ENCODE measurements around the gene CFAP57. TPM values are rescaled to one million over a fixed set of nuclear protein-coding genes. Genes with fewer than 3 reads are reported as not detected.

CFAP57 gene
- total and polyA plus RNA-seq, 2 donors (not counting 1 experiment from before 2014, with no cell fraction given), result 0.07 to 0.44 TPM

DNA sequence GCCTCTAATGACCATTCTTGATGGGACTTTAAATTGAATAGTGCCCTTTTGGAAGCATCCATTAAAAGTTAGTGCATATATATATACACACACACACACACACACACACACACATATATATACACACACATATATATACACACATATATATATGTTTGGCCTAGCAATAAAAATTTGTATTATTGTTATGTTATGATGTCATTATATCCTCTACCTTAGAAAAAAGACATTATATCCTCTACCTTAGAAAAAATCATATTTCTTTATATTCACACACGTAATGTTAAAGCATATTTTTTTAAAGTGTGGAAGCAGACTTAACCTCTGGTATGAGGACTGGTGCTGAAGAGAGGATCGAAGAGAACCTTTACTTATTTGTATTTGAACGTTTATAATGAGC lies 43.3 kb upstream of the CFAP57 start:
- H3K9me3 ChIP-seq (ENCODE audit: control extremely low read depth in 1 of 3, control insufficient read depth in 2 of 3, insufficient read depth in 1 of 3, low read length in 2 of 3), result peaks cover 0 to 1% (median 0%) of the 10 kb centered on the region in 3 donors
- Mint-ChIP-seq H3K4me1 (no peaks in the 10 kb centered on the region), H3K9me3 (ENCODE audit: insufficient read depth) (no peaks in the 10 kb centered on the region), H3K27me3 (peaks cover 26% of the 10 kb centered on the region), H3K4me3 (no peak overlapping the region), H3K27ac (no peak overlapping the region)
- ATAC-seq (ENCODE audit: low read depth), result no peak
- no peaks in the 10 kb centered on the region for H4K20me1 ChIP-seq (ENCODE audit: control insufficient read depth, insufficient read depth, low read length, poor library complexity, severe bottlenecking)
- no peak overlapping the region for H3K27ac ChIP-seq (ENCODE audit: low read length in 2 of 2)
- no peak overlapping the region for H3K4me3 ChIP-seq (ENCODE audit: control extremely low read depth in 1 of 5, extremely low read depth in 1 of 5, insufficient read depth in 1 of 5, low read depth in 2 of 5, low read length in 4 of 5)
- peaks cover 0 to 12% (median 10%) of the 10 kb centered on the region in 4 experiments for H3K27me3 ChIP-seq (replicated peaks in 1 of 4; ENCODE audit: control extremely low read depth in 1 of 4, control insufficient read depth in 3 of 4, insufficient read depth in 4 of 4, low read length in 3 of 4)
- no peak overlapping the region for H3K9ac ChIP-seq (ENCODE audit: low read length)
- POLR2A ChIA-PET, result no interaction called here
- whole genome bisulfite sequencing (ENCODE audit: insufficient coverage), result no CpG with 5 or more reads among the region's 3 CpGs
- no peak for DNase-seq
- TF ChIP-seq, protein P1, sequence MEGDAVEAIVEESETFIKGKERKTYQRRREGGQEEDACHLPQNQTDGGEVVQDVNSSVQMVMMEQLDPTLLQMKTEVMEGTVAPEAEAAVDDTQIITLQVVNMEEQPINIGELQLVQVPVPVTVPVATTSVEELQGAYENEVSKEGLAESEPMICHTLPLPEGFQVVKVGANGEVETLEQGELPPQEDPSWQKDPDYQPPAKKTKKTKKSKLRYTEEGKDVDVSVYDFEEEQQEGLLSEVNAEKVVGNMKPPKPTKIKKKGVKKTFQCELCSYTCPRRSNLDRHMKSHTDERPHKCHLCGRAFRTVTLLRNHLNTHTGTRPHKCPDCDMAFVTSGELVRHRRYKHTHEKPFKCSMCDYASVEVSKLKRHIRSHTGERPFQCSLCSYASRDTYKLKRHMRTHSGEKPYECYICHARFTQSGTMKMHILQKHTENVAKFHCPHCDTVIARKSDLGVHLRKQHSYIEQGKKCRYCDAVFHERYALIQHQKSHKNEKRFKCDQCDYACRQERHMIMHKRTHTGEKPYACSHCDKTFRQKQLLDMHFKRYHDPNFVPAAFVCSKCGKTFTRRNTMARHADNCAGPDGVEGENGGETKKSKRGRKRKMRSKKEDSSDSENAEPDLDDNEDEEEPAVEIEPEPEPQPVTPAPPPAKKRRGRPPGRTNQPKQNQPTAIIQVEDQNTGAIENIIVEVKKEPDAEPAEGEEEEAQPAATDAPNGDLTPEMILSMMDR (IDR thresholded peaks at IDR 0.05), result no peak
- TF ChIP-seq EZH2 (IDR thresholded peaks at IDR 0.05; ENCODE audit: borderline replicate concordance, insufficient read depth, low read depth, low read length, poor library complexity, severe bottlenecking), result no peak
- CTCF ChIA-PET, result no interaction called here
- H3K79me2 ChIP-seq (ENCODE audit: control insufficient read depth, insufficient read depth, low read length), result no peaks in the 10 kb centered on the region
- intact Hi-C loops (cut with micrococcal nuclease), result no loop called here
- no peaks in the 10 kb centered on the region for H3K36me3 ChIP-seq (replicated peaks in 1 of 2; ENCODE audit: control extremely low read depth in 1 of 2, control insufficient read depth in 1 of 2, extremely low read depth in 1 of 2, insufficient read depth in 2 of 2, low read length in 1 of 2)
- H3K4me2 ChIP-seq (replicated peaks; ENCODE audit: low read depth, low read length, poor library complexity, severe bottlenecking), result no peak overlapping the region
- no peak overlapping the region for H2AFZ ChIP-seq (ENCODE audit: insufficient read depth, low read depth, low read length, poor library complexity, severe bottlenecking)
- no peaks in the 10 kb centered on the region for H3K4me1 ChIP-seq (ENCODE audit: control insufficient read depth in 2 of 2, insufficient read depth in 2 of 2, low read length in 2 of 2)

DNA sequence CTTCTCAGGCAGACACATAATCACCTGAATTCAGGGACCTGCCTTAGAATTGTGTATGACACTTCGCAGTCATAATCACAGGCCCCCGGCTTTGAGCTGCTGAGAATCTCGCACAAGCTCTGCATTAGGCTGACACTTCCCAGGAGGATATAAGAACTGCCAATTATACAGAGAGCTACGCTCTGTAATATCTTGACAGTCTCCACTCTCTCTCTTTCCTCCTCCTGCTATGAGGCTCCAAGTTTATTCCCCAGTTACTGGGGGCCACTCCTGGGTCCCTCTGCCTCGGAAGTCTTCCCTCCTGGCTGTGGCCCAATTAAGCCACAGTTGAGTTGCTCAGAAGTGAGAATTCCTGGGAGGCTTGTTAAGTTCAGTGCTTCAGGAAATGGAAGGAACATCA lies 42.7 kb upstream of the CFAP57 start:
- DNase-seq, result no peak
- Mint-ChIP-seq H3K4me3 (no peak overlapping the region), H3K27me3 (peaks cover 30% of the 10 kb centered on the region), H3K27ac (no peak overlapping the region), H3K9me3 (ENCODE audit: insufficient read depth) (no peaks in the 10 kb centered on the region), H3K4me1 (no peaks in the 10 kb centered on the region)
- H3K27me3 ChIP-seq (replicated peaks in 1 of 4; ENCODE audit: control extremely low read depth in 1 of 4, control insufficient read depth in 3 of 4, insufficient read depth in 4 of 4, low read length in 3 of 4), result peaks cover 0 to 12% (median 10%) of the 10 kb centered on the region in 4 experiments
- intact Hi-C loops (cut with micrococcal nuclease), result no loop called here
- no peak overlapping the region for H3K9ac ChIP-seq (ENCODE audit: low read length)
- H4K20me1 ChIP-seq (ENCODE audit: control insufficient read depth, insufficient read depth, low read length, poor library complexity, severe bottlenecking), result no peaks in the 10 kb centered on the region
- H3K36me3 ChIP-seq (replicated peaks in 1 of 2; ENCODE audit: control extremely low read depth in 1 of 2, control insufficient read depth in 1 of 2, extremely low read depth in 1 of 2, insufficient read depth in 2 of 2, low read length in 1 of 2), result no peaks in the 10 kb centered on the region
- H3K4me2 ChIP-seq (replicated peaks; ENCODE audit: low read depth, low read length, poor library complexity, severe bottlenecking), result no peak overlapping the region
- H3K4me3 ChIP-seq (ENCODE audit: control extremely low read depth in 1 of 5, extremely low read depth in 1 of 5, insufficient read depth in 1 of 5, low read depth in 2 of 5, low read length in 4 of 5), result no peak overlapping the region
- POLR2A ChIA-PET, result no interaction called here
- no peak overlapping the region for H2AFZ ChIP-seq (ENCODE audit: insufficient read depth, low read depth, low read length, poor library complexity, severe bottlenecking)
- peaks cover 0 to under 1% (median 0%) of the 10 kb centered on the region in 3 donors for H3K9me3 ChIP-seq (ENCODE audit: control extremely low read depth in 1 of 3, control insufficient read depth in 2 of 3, insufficient read depth in 1 of 3, low read length in 2 of 3)
- H3K4me1 ChIP-seq (ENCODE audit: control insufficient read depth in 2 of 2, insufficient read depth in 2 of 2, low read length in 2 of 2), result no peaks in the 10 kb centered on the region
- no peaks in the 10 kb centered on the region for H3K79me2 ChIP-seq (ENCODE audit: control insufficient read depth, insufficient read depth, low read length)
- no peak for ATAC-seq (ENCODE audit: low read depth)
- no peak for TF ChIP-seq EZH2 (IDR thresholded peaks at IDR 0.05; ENCODE audit: borderline replicate concordance, insufficient read depth, low read depth, low read length, poor library complexity, severe bottlenecking)
- TF ChIP-seq, protein P1 (IDR thresholded peaks at IDR 0.05), result no peak
- CTCF ChIA-PET, result no interaction called here
- WGBS (ENCODE audit: insufficient coverage), result 92% methylated on average over 5 of the region's 5 CpGs
- no peak overlapping the region for H3K27ac ChIP-seq (ENCODE audit: low read length in 2 of 2)
